GM19025 (cell line): ENCODE results near the gene BRPF3.
A peak's percentile ranks its signal among the peaks of the same experiment; 100 is the strongest.

Source experiments
- ATAC-seq: cut with Tn5 transposase; IDR thresholded peaks from one replicate; pipeline ENCODE4 v1.9.1; 2021; ENCODE audit warnings: mild to moderate bottlenecking, low read depth, moderate library complexity; ENCODE audit not compliant: unreplicated experiment

BRPF3 gene

DNA sequence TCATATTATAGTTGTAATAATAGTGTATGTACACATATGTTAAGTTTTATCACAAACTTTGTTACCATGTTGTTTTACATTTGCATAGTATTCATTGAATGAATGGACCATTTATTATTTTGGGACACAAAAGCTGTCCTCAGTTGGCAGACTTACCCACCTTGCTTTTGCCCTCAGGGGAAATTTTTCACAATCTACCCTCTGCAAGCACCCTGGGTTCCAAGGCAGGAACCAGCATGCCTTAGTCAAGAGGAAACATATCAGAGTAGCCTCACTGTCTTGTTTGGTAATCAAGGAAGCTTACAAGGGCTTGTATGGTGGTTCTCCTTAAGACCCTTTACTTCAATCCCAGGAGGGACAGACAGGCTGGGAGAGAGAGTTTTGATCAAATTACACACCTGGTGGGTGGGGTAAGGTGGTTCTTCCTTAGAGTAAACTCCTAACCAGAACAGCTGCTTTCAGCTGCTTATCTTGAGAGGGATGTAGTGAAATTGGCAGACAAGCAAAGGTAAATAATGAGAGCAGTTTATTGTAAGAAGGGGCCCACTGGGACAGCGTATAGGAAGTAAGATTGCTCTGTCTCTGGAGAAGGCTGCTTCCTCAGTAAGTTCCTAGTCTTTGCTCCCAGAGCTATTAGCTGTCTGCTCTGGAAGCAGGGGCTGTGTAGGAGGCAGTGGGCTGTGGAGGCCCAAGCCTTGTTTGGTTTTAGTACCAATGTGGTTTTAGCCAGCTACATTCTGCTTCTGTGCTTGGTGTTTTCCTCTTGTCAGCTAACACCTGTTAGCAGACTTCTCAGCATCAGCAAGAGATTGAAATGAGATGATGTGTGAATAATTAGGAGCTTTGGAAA lies 31.1 kb downstream of the BRPF3 start:
- ATAC-seq, result no peak

DNA sequence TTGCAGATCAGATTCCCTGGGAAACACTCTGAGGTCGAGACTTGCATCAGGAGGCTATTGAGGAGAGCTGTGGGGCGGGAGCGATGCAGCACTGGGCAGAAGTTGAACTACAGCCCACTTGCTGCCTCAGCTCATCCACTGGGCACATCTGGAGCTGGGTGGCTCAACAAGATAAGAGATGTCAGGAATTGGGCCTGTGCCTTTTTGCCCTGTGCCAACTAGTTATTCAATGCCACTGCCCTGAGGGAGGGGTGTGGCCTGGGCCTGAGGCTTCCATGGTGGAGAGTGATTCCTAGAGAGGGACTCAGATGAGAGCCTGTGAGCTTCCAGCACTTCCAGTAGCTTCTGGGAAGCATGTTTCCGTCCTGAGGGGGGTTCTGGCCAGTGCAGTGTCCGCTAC lies 32.7 kb downstream of the BRPF3 start:
- ATAC-seq, result no peak

- no peak for ATAC-seq
Observed at GRCh38 chr6:36230371-36230770, 33.8 kb downstream of the BRPF3 start.

DNA sequence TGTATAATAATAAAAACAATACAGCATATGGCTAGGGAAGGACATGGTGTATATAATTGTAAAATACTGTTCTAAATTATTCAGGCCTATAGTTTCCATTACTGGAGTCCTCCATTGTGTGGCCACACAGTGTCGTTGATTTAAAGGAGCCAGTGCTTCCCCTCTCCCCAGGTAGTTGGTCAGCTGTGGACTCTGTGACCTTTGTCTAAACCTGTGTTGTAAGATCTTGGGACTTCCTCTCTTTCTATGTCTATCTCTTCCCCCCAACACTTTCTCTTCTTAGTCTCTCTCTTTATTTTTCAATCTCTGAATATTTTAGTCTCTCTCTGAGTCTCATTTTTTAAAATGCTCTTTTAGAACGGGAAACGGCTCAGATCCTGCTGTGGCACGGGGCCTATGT lies 35.6 kb downstream of the BRPF3 start:
- ATAC-seq, result no peak

DNA sequence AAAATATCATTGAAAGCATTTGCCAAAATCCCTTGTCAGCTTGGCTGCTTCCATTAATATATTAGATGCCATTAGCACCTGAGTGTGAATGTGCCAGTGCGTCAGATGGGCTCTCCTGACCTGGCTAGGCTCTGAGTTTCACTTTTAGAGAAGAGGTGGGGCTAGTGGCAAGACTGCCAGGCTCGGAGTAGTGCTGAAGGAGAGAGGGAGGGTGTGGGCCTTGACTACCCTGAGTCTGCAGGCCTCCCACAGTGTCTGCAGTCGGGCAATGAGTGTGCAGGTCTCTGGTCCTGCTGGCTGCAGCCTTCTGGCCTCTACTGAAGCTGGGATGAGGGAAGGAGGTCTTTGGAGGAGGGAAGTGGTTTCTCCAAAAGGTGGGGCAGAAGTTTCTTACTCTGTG lies 38.8 kb downstream of the BRPF3 start:
- no peak for ATAC-seq

GRCh38 chr6:36235862-36236261 lies 39.3 kb downstream of the BRPF3 start:
- no peak for ATAC-seq

GRCh38 chr6:36239774-36240173 lies 43.2 kb downstream of the BRPF3 start:
- no peak for ATAC-seq

DNA sequence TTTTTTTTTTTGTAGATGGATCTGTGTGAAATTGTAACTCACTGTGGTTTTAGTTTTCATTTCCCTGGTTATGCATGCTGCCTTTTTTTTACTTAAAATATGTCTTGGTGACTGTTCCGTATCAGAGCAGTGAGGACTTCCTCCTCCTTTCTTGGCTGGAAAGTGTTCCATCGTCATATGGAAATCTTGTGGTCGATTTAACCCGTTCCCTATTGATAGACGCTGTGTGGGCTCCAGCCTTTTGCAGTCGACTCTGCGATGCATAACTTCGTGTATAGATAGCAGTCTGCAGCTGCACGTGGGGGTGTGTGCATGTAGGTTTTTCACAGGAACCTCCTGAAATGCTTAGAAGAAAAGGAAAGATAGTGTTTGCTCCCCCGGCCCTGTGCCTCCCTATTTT lies 45.2 kb downstream of the BRPF3 start:
- peak; percentile 53 for ATAC-seq

DNA sequence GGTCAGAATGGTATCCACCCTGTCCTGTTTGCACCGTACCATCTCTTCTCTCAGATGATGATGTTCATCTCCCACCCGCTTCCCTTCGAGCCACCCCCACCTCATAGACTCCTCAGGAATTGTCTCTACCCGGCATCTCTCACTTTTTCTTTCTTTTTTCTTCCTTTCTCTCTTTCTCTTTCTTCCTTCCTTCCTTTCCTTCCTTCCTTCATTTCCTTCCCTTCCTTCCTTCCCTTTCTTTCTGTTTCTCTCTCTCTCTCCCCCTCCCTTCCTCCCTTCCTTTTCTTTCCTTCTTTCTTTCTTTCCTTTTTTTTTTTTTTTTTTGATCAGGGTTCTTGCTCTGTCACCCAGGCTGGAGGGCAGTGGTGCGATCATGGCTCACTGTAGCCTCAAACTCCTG lies 45.6 kb downstream of the BRPF3 start:
- ATAC-seq, result no peak

GRCh38 chr6:36242626-36243025 lies 46.1 kb downstream of the BRPF3 start:
- no peak for ATAC-seq

GRCh38 chr6:36243562-36244212 lies 47.1 kb downstream of the BRPF3 start:
- no peak for ATAC-seq

- ATAC-seq, result no peak
Observed at GRCh38 chr6:36244641-36245280, 48.2 kb downstream of the BRPF3 start.

DNA sequence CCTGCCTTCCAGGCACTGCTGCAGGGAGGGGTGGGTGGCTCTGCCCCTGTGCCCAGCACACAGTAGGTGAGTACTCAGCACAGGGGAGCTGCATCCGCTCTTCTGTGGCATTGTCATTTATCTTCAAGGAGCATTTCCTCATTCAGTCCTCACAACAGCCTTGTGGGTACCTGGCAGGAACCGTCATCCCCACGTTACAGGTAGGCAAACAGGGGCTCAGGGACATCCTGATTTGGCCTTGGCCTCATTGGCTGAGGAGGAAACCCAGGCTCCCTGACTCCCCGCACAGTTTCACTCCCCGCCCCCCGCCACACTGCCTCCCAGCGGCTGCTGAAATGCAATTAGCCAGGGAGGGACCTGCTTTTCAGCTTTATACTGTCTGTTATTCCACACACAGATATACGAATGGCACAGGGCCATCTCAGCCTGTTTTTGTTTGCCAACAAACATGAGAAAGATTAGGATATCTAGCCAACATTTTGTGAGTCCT lies 49.1 kb downstream of the BRPF3 start:
- ATAC-seq, result no peak

DNA sequence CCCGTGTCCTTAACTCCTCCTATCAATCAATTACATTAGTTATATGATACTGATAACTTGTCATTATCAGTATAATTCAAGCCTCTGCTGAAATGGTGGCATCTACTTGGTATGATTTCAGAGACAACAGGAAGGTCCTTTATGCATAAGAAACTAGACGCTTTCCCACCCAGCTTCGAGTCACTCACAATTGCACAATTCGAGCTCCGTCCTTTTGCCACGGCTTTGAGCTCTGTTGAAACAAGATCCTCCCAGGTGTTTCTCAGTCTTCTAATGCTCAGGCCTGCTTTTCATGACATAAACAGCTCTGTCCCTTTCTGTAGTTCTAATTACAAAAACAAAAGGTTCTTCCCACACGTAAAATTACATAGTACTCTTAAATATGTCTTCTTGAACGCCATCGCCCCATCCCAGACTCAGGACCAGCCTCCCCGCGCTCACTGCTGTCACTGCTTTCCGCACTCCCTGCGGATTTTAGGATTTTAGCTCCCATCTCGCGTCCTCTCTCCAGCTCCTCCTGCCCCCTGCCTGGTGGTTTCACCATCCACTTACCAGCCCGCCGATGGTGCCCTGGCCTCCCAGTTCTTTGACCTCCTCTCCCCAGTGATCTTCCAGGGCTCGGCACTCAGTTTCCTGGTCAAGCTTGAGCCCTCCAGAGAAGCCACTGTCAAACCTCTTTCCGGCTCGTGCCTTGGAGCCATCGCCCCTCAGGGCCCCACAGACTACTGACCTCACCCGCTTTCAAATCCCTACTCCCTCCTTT lies 50.1 kb downstream of the BRPF3 start:
- no peak for ATAC-seq

- no peak for ATAC-seq
Observed at GRCh38 chr6:36247693-36248092, 51.1 kb downstream of the BRPF3 start.

DNA sequence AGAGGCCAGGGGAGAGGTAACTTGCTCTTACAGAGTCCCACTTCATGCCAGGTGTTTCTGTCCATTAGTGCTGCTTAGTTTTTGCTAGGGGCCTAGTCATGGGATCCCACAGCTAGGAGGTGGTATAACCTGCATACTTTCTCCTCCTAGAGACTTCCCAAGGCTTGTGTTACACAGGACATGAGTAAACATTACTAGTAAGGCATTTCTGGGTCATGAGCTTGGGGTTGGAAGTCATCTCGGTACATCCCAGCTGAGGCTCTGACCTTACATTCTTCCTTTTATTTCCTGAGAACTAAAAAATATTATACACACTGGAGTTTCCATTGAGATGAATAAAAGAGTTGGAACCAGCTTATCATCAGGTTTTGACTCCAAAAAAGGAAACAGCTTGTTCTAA lies 52.4 kb downstream of the BRPF3 start:
- ATAC-seq, result no peak

GRCh38 chr6:36249536-36249935 lies 53.0 kb downstream of the BRPF3 start:
- ATAC-seq, result no peak

- ATAC-seq, result no peak
Observed at GRCh38 chr6:36252005-36252404, 55.5 kb downstream of the BRPF3 start.

- no peak for ATAC-seq
Observed at GRCh38 chr6:36263390-36264000, 67.0 kb downstream of the BRPF3 start.

GRCh38 chr6:36265744-36266143 lies 69.2 kb downstream of the BRPF3 start:
- no peak for ATAC-seq
